Measurements from ENCODE around the gene SPTBN2. TPM values are rescaled to one million over a fixed set of nuclear protein-coding genes. Genes with fewer than 3 reads are reported as not detected.

The SPTBN2 gene
- total RNA-seq, 1 experiment from 2014 or later = 40.7 TPM

DNA sequence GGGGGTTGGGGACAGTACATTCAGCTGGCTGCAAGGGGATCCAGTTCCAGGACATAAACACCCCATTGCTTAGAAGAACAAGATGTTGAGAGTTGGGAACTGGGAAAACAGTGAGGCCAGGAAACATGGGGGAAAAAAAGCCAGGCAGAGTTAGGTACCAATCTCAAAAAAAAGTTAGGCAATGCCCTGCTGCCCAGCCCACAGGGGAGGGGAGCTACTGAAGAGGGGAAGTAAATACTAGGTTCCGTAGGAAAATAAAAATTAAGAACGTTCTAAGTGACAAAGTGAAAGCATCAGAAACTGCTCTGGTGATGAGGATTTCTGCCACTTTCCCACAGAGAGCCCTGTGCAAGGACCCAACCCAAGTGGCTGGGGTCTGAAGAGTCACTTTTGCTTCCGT, 12.0 kb downstream of the SPTBN2 start:
- no peaks in the 10 kb centered on the region for H3K27me3 Mint-ChIP-seq (ENCODE audit: low read depth)
- DNase-seq (ENCODE audit: low spot score) = no peak
- 0 out of 2 replicates have a peak overlapping the region, but pooled peaks have one; percentile 28 for H3K27ac Mint-ChIP-seq
- CTCF ChIA-PET = interaction anchor here (0.6 to 1.0 kb wide), 2 partner anchors 135 to 199 kb away, joined by 3 read pairs; no protein-coding TSS in a partner anchor
- H3K9me3 Mint-ChIP-seq = no peaks in the 10 kb centered on the region
- TF ChIP-seq MYBL2 (CRISPR knock-in tag; IDR thresholded peaks at IDR 0.05) (no peak), RELA (CRISPR knock-in tag; IDR thresholded peaks at IDR 0.05; ENCODE audit: borderline replicate concordance) (no peak), ZNF671 (CRISPR knock-in tag; IDR thresholded peaks at IDR 0.05) (no peak), SP1 (CRISPR knock-in tag; conservative IDR thresholded peaks at IDR 0.05) (no peak), ZNF416 (CRISPR knock-in tag; IDR thresholded peaks at IDR 0.05) (no peak), HMGA2 (CRISPR knock-in tag; IDR thresholded peaks at IDR 0.05) (no peak), ATF1 (CRISPR knock-in tag; IDR thresholded peaks at IDR 0.05) (no peak), GABPB1 (CRISPR knock-in tag; IDR thresholded peaks at IDR 0.05) (no peak), ELF4 (CRISPR knock-in tag; IDR thresholded peaks at IDR 0.05; ENCODE audit: low read depth) (no peak), CBFB (CRISPR knock-in tag; IDR thresholded peaks at IDR 0.05; ENCODE audit: low read depth) (no peak), PRRX2 (CRISPR knock-in tag; IDR thresholded peaks at IDR 0.05) (no peak), KAT7 (CRISPR knock-in tag; IDR thresholded peaks at IDR 0.05; ENCODE audit: borderline replicate concordance) (no peak), NFATC4 (CRISPR knock-in tag; IDR thresholded peaks at IDR 0.05) (no peak)
- TF ChIP-seq, protein P1, sequence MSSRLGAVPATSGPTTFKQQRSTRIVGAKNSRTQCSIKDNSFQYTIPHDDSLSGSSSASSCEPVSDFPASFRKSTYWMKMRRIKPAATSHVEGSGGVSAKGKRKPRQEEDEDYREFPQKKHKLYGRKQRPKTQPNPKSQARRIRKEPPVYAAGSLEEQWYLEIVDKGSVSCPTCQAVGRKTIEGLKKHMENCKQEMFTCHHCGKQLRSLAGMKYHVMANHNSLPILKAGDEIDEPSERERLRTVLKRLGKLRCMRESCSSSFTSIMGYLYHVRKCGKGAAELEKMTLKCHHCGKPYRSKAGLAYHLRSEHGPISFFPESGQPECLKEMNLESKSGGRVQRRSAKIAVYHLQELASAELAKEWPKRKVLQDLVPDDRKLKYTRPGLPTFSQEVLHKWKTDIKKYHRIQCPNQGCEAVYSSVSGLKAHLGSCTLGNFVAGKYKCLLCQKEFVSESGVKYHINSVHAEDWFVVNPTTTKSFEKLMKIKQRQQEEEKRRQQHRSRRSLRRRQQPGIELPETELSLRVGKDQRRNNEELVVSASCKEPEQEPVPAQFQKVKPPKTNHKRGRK (CRISPR knock-in tag; IDR thresholded peaks at IDR 0.05; ENCODE audit: borderline replicate concordance) = no peak
- TF ChIP-seq, protein P2, sequence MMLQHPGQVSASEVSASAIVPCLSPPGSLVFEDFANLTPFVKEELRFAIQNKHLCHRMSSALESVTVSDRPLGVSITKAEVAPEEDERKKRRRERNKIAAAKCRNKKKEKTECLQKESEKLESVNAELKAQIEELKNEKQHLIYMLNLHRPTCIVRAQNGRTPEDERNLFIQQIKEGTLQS (CRISPR knock-in tag; conservative IDR thresholded peaks at IDR 0.05) = no peak
- TF ChIP-seq, protein P3, sequence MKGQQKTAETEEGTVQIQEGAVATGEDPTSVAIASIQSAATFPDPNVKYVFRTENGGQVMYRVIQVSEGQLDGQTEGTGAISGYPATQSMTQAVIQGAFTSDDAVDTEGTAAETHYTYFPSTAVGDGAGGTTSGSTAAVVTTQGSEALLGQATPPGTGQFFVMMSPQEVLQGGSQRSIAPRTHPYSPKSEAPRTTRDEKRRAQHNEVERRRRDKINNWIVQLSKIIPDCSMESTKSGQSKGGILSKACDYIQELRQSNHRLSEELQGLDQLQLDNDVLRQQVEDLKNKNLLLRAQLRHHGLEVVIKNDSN (CRISPR knock-in tag; IDR thresholded peaks at IDR 0.05) = no peak
- TF ChIP-seq, protein P4, sequence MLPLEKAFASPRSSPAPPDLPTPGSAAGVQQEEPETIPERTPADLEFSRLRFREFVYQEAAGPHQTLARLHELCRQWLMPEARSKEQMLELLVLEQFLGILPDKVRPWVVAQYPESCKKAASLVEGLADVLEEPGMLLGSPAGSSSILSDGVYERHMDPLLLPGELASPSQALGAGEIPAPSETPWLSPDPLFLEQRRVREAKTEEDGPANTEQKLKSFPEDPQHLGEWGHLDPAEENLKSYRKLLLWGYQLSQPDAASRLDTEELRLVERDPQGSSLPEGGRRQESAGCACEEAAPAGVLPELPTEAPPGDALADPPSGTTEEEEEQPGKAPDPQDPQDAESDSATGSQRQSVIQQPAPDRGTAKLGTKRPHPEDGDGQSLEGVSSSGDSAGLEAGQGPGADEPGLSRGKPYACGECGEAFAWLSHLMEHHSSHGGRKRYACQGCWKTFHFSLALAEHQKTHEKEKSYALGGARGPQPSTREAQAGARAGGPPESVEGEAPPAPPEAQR (CRISPR knock-in tag; IDR thresholded peaks at IDR 0.05) = no peak
- TF ChIP-seq, protein P5, sequence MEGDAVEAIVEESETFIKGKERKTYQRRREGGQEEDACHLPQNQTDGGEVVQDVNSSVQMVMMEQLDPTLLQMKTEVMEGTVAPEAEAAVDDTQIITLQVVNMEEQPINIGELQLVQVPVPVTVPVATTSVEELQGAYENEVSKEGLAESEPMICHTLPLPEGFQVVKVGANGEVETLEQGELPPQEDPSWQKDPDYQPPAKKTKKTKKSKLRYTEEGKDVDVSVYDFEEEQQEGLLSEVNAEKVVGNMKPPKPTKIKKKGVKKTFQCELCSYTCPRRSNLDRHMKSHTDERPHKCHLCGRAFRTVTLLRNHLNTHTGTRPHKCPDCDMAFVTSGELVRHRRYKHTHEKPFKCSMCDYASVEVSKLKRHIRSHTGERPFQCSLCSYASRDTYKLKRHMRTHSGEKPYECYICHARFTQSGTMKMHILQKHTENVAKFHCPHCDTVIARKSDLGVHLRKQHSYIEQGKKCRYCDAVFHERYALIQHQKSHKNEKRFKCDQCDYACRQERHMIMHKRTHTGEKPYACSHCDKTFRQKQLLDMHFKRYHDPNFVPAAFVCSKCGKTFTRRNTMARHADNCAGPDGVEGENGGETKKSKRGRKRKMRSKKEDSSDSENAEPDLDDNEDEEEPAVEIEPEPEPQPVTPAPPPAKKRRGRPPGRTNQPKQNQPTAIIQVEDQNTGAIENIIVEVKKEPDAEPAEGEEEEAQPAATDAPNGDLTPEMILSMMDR (IDR thresholded peaks at IDR 0.05) = no peak
- TF ChIP-seq, protein P6, sequence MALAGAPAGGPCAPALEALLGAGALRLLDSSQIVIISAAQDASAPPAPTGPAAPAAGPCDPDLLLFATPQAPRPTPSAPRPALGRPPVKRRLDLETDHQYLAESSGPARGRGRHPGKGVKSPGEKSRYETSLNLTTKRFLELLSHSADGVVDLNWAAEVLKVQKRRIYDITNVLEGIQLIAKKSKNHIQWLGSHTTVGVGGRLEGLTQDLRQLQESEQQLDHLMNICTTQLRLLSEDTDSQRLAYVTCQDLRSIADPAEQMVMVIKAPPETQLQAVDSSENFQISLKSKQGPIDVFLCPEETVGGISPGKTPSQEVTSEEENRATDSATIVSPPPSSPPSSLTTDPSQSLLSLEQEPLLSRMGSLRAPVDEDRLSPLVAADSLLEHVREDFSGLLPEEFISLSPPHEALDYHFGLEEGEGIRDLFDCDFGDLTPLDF (CRISPR knock-in tag; IDR thresholded peaks at IDR 0.05) = no peak
- POLR2A ChIA-PET = interaction anchor here (0.8 kb wide), 1 partner anchor 12 kb away, joined by 3 read pairs; the partner anchor contains the start of gene SPTBN2
- no peak for ATAC-seq
- H3K36me3 Mint-ChIP-seq = peaks cover 21% of the 10 kb centered on the region
- H3K4me3 Mint-ChIP-seq = no peak overlapping the region
- peaks cover 40% of the 10 kb centered on the region for H3K4me1 Mint-ChIP-seq

All from WTC11 (cell line).